Measurements from ENCODE around the gene MGP. TPM values are rescaled to one million over a fixed set of nuclear protein-coding genes. Genes with fewer than 3 reads are reported as not detected.

MGP gene
- total and polyA plus RNA-seq, 2 of the 4 experiments (the other 2 are of a cell fraction), result 1.4 to 2.7 TPM

DNA sequence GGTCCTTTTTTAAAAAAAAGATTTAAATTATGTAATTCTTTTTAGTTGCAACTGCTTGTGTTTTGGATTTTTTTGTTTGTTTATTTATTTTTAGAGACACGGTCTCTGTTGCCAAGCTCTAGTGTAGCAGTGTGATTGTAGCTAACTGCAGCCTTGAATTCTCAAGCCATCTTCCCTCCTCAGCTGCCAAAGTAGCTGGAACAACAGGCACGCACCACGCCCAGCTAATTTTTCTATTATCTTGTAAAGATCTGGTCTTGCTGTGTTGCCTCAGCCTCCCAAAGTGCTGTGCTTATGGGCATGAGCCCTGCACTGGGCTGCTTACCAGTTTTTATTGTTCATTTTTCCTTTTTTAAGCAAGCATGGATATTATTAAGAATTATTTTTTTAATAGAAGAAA, 31.7 kb downstream of the MGP start:
- POLR2A ChIA-PET (ENCODE audit: unreplicated experiment), result no interaction called here
- Histone ChIP-seq H3K4me3 (ENCODE audit: insufficient read depth, low read depth, low read length) (no peak overlapping the region), H2AK5ac (ENCODE audit: low read depth, low read length) (no peak overlapping the region), H3K36me3 (ENCODE audit: control insufficient read depth, insufficient read depth, low read length) (no peaks in the 10 kb centered on the region), H4K8ac (ENCODE audit: low read depth in 2 of 2, low read length in 2 of 2) (no peak overlapping the region), H3K9ac (ENCODE audit: low read depth, low read length) (no peak overlapping the region), H3K79me1 (ENCODE audit: low read depth in 1 of 2, low read length in 2 of 2) (no peaks in the 10 kb centered on the region), H2BK120ac (ENCODE audit: low read depth, low read length) (no peak overlapping the region), H3K56ac (ENCODE audit: extremely low read depth, insufficient read depth, low read length) (no peak overlapping the region), H2AK9ac (replicated peaks; ENCODE audit: low read depth, low read length, poor library complexity) (no peak overlapping the region), H3K14ac (replicated peaks; ENCODE audit: low read depth, low read length) (no peak overlapping the region), H3K4me1 (ENCODE audit: control insufficient read depth, insufficient read depth, low read length) (peaks cover 2% of the 10 kb centered on the region; the same call in 1 of the 2 replicates), H4K5ac (ENCODE audit: low read depth, low read length) (no peak overlapping the region), H3K23ac (ENCODE audit: low read depth, low read length) (no peak overlapping the region), H3K4ac (ENCODE audit: low read depth, low read length) (no peak overlapping the region), H4K91ac (ENCODE audit: insufficient read depth, low read depth, low read length) (no peak overlapping the region), H3K27ac (ENCODE audit: insufficient read depth, low read length) (no peak overlapping the region), H2AFZ (replicated peaks; ENCODE audit: low read length, poor library complexity) (no peak overlapping the region), H3K9me1 (ENCODE audit: insufficient read depth, low read length) (no peaks in the 10 kb centered on the region; the same call in 1 of the 2 replicates), H2BK15ac (ENCODE audit: low read depth, low read length) (no peak overlapping the region), H3K18ac (ENCODE audit: low read depth, low read length) (no peak overlapping the region), H2BK5ac (ENCODE audit: low read depth, low read length, poor library complexity, severe bottlenecking) (no peak overlapping the region), H4K20me1 (ENCODE audit: insufficient read depth, low read length) (no peaks in the 10 kb centered on the region), H3K9me3 (ENCODE audit: control insufficient read depth, insufficient read depth, low read length) (no peaks in the 10 kb centered on the region), H3K4me2 (ENCODE audit: low read depth, low read length) (no peak overlapping the region), H2BK20ac (ENCODE audit: low read depth, low read length) (no peak overlapping the region), H3K27me3 (ENCODE audit: control insufficient read depth, insufficient read depth, low read length) (no peaks in the 10 kb centered on the region)
- CTCF ChIA-PET, result interaction anchor here (0.7 to 1.0 kb wide), 2 partner anchors 142 to 452 kb away, joined by 3 read pairs; no protein-coding TSS in a partner anchor
- DNase-seq (no peak), ATAC-seq (ENCODE audit: low read depth) (no peak)
- dilution Hi-C loops (cut with HindIII; ENCODE audit: low sequenced_read_pairs, unreplicated experiment), result no loop called here
- TF ChIP-seq NFE2L2 (IDR thresholded peaks at IDR 0.05; ENCODE audit: low read depth, low read length) (no peak), MXI1 (IDR thresholded peaks at IDR 0.05; ENCODE audit: borderline replicate concordance, low read depth, low read length) (no peak), FOS (IDR thresholded peaks at IDR 0.05; ENCODE audit: low read depth, low read length) (no peak), SMC3 (IDR thresholded peaks at IDR 0.05; ENCODE audit: low read depth, low read length) (no peak), CEBPB (IDR thresholded peaks at IDR 0.05; ENCODE audit: low read depth, low read length) (no peak), CTCF (conservative IDR thresholded peaks at IDR 0.05; ENCODE audit: low read depth, low read length) (no peak), ELK1 (IDR thresholded peaks at IDR 0.05; ENCODE audit: borderline replicate concordance, low read depth, low read length) (no peak), CHD1 (IDR thresholded peaks at IDR 0.05; ENCODE audit: low read depth, low read length) (no peak)
- intact Hi-C loops (cut with micrococcal nuclease), result no loop called here
- no TSS peak for BruUV-seq (replicated peaks)
- no CpG with 5 or more reads among the region's 3 CpGs for WGBS, 2 experiments (ENCODE audit: extremely low coverage in 2 of 2, insufficient read length in 1 of 2)
- in situ Hi-C loops (cut with MboI; ENCODE audit: low sequenced_read_pairs), result no loop called here

Measured in IMR-90 (cell line).